Activated CD8-positive, alpha-beta memory T cell treated with anti-CD3 and anti-CD28 coated beads for 1 hour (primary cell): ENCODE measurements around the gene AP2B1.

ENCODE experiments used
- DNase-seq, 2 donors: peaks; one replicate each; pipeline ENCODE4 v3.0.0-alpha.2; 2020; ENCODE audit warnings: low read depth in 1 of 2; ENCODE audit errors: extremely low read depth in 1 of 2

AP2B1 gene

GRCh38 chr17:35726953-35727460 is 139.9 kb downstream of the AP2B1 start:
- DNase-seq = no peak

- DNase-seq = no peak
These were observed 140.5 kb downstream of the AP2B1 start for GRCh38 chr17:35727635-35728034.

- DNase-seq = no peak
These were observed 141.4 kb downstream of the AP2B1 start for GRCh38 chr17:35728551-35728950.

GRCh38 chr17:35729405-35729833 is 142.3 kb downstream of the AP2B1 start:
- no peak for DNase-seq

GRCh38 chr17:35730400-35731005 is 143.4 kb downstream of the AP2B1 start:
- no peak for DNase-seq

GRCh38 chr17:35731239-35731916 is 144.3 kb downstream of the AP2B1 start, which contains the start of gene RASL10B:
TSS of gene RASL10B (plus strand) at chr17:35731639. CDS start at chr17:35735185, 3,546 bp downstream.
- peak in 1 of 2 donors; percentile 32 for DNase-seq

DNA sequence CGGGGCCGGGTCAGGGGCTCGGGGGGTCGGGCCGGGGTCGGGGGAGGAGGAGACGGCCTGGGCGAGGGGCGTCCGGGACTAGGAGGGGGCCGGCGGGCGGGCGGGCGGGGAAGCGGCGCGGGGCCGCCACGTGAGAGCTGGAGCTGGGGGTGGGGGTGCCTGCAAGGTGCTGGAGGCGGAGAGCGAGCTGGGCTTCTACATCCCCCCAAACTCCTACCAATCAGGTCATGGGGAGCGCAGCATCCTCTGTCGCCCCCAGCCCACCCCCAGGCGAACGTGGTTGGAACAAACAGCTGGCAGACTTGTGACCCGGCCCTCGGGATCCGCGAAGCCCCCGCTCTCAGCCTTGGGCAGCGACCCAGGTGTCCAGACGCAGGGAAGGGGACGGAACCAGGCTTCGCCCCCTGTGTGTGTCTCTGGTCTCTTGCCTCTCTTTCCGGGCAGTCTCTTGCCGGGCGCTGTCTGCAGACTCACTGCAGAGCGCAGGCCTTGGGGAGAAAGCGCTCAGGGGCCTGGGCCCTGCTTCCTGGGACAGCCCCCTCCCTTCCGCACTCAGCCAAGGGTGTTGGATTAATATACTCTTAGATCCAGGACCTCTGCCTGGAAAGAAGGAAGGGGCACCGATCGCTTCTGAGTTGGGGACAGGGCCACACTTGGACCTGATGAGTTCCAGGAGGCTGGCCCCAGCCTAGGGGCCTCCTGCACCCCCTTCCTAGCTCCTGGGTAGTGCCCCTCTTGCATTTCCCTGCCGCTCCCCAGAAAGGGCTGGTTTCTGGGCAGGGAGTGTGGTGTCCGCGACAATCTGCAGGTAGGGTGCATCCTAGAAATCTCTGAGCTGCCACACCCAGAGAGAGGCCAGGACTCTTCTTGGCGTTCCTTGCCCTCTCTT is 145.0 kb downstream of the AP2B1 start:
- no peak for DNase-seq

DNA sequence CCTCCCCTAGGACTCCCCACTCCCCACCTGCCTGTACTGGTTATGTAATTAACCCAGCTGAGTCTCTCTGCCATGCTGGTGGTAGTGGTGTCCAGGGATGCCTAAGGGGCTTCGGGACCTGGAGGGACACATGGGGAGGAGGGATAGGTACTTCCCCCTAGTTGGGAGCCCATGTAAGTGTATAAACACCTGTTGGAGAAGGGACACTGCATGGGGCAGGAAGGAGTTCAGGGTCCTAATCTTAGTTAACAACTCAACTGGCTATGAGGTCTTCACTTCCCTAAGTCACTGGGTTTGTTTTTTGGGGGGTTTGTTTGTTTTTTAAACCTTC is 145.6 kb downstream of the AP2B1 start:
- no peak for DNase-seq

GRCh38 chr17:35733366-35733765 is 146.2 kb downstream of the AP2B1 start:
- DNase-seq = no peak

- DNase-seq = no peak
These were observed 147.3 kb downstream of the AP2B1 start for GRCh38 chr17:35734396-35734795.

GRCh38 chr17:35735036-35735805 is 148.1 kb downstream of the AP2B1 start:
- DNase-seq = no peak

DNA sequence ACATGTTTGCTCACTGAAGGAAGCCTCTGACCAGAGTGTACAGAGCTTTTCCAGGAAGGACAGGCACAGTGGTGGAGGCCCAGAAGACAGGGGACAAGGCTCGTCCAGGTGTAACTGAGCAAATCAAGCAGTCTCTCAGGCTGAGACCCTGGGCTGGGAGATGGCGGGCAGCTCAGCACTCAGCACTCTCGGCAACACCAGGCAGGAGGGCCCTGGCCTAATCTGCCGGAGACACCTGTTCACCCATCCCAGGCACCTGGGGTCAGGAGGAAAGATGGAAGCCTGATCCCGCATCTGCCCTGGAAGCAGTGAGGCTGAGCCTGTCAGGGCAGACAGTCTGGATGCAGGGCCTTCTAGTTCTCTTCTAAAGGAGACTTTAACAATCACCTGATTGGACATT is 149.1 kb downstream of the AP2B1 start:
- DNase-seq = no peak

- DNase-seq = no peak
These were observed 151.5 kb downstream of the AP2B1 start for GRCh38 chr17:35738519-35739133.

DNA sequence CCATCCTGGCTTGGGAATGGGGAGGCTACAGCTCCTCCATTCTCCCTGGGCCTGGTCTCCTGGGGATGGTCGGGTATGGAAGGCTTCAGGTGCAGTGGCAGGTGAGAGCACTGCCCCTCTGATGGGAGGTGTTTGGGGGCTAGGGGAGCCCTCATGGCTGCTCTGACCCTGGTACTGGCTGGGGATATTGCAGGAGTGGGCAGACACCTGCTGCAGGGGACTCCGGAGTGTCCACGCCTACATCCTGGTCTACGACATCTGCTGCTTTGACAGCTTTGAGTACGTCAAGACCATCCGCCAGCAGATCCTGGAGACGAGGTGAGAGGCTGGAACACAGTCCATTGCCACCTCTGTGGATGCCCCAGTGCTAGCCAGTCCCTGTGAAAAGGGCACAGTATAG is 153.1 kb downstream of the AP2B1 start:
- no peak for DNase-seq

- no peak for DNase-seq
These were observed 154.1 kb downstream of the AP2B1 start for GRCh38 chr17:35740997-35741931.

DNA sequence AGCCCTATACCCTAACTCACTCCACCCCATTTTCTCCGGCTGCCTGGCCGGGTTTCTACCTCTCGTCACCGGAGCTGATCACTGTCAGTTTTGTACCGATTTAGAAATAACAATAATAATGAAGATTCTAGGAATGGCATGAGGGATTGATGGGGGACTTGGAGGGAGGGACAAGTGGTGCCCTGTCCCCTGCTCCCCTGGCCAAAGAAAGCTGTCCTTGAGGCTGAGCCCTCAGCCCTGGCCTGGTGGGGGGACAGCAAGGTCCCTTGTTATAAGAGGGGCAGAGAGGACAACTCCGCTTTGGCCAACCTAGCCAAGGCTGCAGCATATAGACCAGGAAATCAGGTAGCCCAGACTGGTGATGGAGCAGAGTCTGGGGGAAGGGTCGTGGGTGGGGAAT is 155.4 kb downstream of the AP2B1 start:
- no peak for DNase-seq

DNA sequence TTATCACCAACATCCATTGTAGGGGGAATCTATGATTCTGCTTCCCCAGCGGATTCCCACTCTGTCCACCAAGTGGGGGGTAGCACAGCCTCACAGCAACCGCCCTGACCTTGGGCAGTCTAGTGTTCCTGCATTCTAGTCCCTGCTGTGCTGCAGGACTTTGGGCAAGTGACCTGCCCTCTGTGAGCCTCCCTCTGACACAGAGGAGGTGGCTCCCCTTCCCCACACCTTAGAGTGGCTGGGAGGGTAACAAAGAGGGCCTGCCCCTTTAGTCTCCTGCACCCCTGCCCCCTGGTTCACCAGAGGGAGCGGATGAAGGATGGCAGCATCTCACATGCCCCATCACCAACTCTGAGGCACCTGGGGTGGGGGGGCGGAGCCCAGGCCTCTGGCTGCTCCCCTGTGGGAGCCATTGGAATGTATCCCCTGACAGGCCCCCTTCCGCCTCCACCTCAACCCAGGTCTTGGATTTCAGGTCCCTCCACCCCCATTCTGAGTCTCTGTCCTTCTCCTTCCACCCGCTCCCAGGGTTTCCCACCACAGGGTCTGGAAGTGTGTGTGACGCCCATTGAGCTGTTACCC is 155.9 kb downstream of the AP2B1 start:
- no peak for DNase-seq

GRCh38 chr17:35743626-35744328 is 156.7 kb downstream of the AP2B1 start:
- DNase-seq = no peak
